Esophagus squamous epithelium (tissue), 4 donors: ENCODE measurements around the gene CREB5.

ENCODE experiments used
- CTCF ChIP-seq, 6 experiments: fragments of 450-650 bp in 4 of 6; fragments of 200-600 bp in 2 of 6; sonication (generic) in 2 of 6; IDR thresholded peaks; one replicate each; pipeline ENCODE4 v1.5.1; 2016 to 2019; ENCODE audit warnings: antibody characterized with exemption in 6 of 6, mild to moderate bottlenecking in 4 of 6, moderate library complexity in 4 of 6
- POLR2A ChIP-seq, 4 donors: fragments of 450-650 bp; IDR thresholded peaks; one replicate each; pipeline ENCODE4 v1.6.1; 2017; ENCODE audit warnings: antibody characterized with exemption in 4 of 4, mild to moderate bottlenecking in 4 of 4, moderate library complexity in 3 of 4

GRCh38 chr7:28392289-28392688 is 20.0 kb upstream of the CREB5 start:
- TF ChIP-seq CTCF (IDR thresholded peaks at IDR 0.05) (no peak), POLR2A (IDR thresholded peaks at IDR 0.05) (no peak)
